Fibroblast of lung (primary cell): ENCODE data around the gene TNRC6C.

Source experiments
- CTCF ChIP-seq, 2 donors: IDR thresholded peaks in 1 of 2; conservative IDR thresholded peaks in 1 of 2; 1 replicate in 1 of 2; 2 replicates in 1 of 2; pipeline ENCODE4 v1.5.1; 2011 to 2012; ENCODE audit warnings: low read length in 2 of 2, control low read depth in 1 of 2, inconsistent platforms in 1 of 2, low read depth in 1 of 2, mild to moderate bottlenecking in 1 of 2
- EZH2 ChIP-seq: IDR thresholded peaks from 2 replicates; pipeline ENCODE4 v1.5.1; 2012; ENCODE audit warnings: low read length, control low read depth, mild to moderate bottlenecking; ENCODE audit errors: missing control alignments

GRCh38 chr17:77935121-77935571 is 23.4 kb upstream of the TNRC6C start:
- TF ChIP-seq CTCF (conservative IDR thresholded peaks at IDR 0.05 in 1 of 2, IDR thresholded peaks at IDR 0.05 in 1 of 2; ENCODE audit: low read depth in 1 of 2, low read length in 2 of 2), result no peak
- no peak for TF ChIP-seq EZH2
